GM18858 (cell line): ENCODE data around the gene ARL4D.
"Not testable (repeated sequence)": the region's sequence is repeated elsewhere in the genome, so short reads cannot be mapped to it uniquely, and the experiment has no call there.

Source experiments
- ATAC-seq: cut with Tn5 transposase; IDR thresholded peaks from one replicate; pipeline ENCODE4 v1.9.1; 2021; ENCODE audit not compliant: unreplicated experiment

ARL4D gene

GRCh38 chr17:43393944-43394482, 4.8 kb upstream of the ARL4D start:
- no peak for ATAC-seq

GRCh38 chr17:43394696-43395095, 4.1 kb upstream of the ARL4D start:
- not testable (repeated sequence) for ATAC-seq

- no peak for ATAC-seq
Observed at GRCh38 chr17:43395165-43395564, 3.6 kb upstream of the ARL4D start.

GRCh38 chr17:43396491-43397060, 2.2 kb upstream of the ARL4D start:
- no peak for ATAC-seq

GRCh38 chr17:43399839-43400328, 1.1 kb downstream of the ARL4D start:
- ATAC-seq: no peak

- ATAC-seq: no peak
Observed at GRCh38 chr17:43400943-43401717, 2.3 kb downstream of the ARL4D start.

- no peak for ATAC-seq
Observed at GRCh38 chr17:43402078-43402477, 3.3 kb downstream of the ARL4D start.

GRCh38 chr17:43402567-43402966, 3.8 kb downstream of the ARL4D start:
- no peak for ATAC-seq

- ATAC-seq: no peak
Observed at GRCh38 chr17:43403846-43404245, 5.1 kb downstream of the ARL4D start.

GRCh38 chr17:43405861-43406260, 7.1 kb downstream of the ARL4D start:
- no peak for ATAC-seq

GRCh38 chr17:43406676-43407645, 8.2 kb downstream of the ARL4D start:
- no peak for ATAC-seq

- no peak for ATAC-seq
Observed at GRCh38 chr17:43409131-43409530, 10.3 kb downstream of the ARL4D start.

GRCh38 chr17:43410557-43411368, 12.0 kb downstream of the ARL4D start:
- ATAC-seq: no peak

GRCh38 chr17:43411369-43411677, 12.5 kb downstream of the ARL4D start:
- ATAC-seq: no peak

GRCh38 chr17:43411749-43412148, 13.0 kb downstream of the ARL4D start:
- ATAC-seq: no peak

GRCh38 chr17:43412166-43412565, 13.4 kb downstream of the ARL4D start:
- no peak for ATAC-seq

GRCh38 chr17:43416998-43417890, 18.5 kb downstream of the ARL4D start:
- no peak for ATAC-seq

- ATAC-seq: no peak
Observed at GRCh38 chr17:43418441-43419374, 19.9 kb downstream of the ARL4D start.
